PC-3 (cell line): ENCODE data around the gene LAMA5.

Source experiments
- CTCF ChIP-seq: fragments of 300-600 bp; sonication (generic); conservative IDR thresholded peaks from 2 replicates; pipeline ENCODE4 v1.5.1; 2017; ENCODE audit warnings: antibody characterized with exemption, low read depth, mild to moderate bottlenecking, low read length
- EZH2 ChIP-seq: fragments of 300-600 bp; sonication (generic); IDR thresholded peaks from one replicate; pipeline ENCODE4 v1.6.1; 2017; ENCODE audit warnings: antibody characterized with exemption, mild to moderate bottlenecking, low read length; ENCODE audit not compliant: unreplicated experiment
- EZH2phosphoT487 ChIP-seq: fragments of 300-600 bp; sonication (generic); IDR thresholded peaks from 2 replicates; pipeline ENCODE4 v1.6.1; 2018; ENCODE audit warnings: mild to moderate bottlenecking, antibody characterized with exemption, low read length, borderline replicate concordance

- TF ChIP-seq EZH2 (no peak), CTCF (no peak), EZH2phosphoT487 (no peak)
Observed at GRCh38 chr20:62315773-62316172, 51.3 kb downstream of the LAMA5 start.
